ENCODE data around the gene CCL3. TPM values are rescaled to one million over a fixed set of nuclear protein-coding genes. Genes with fewer than 3 reads are reported as not detected.
"Not testable (repeated sequence)": the region's sequence is repeated elsewhere in the genome, so short reads cannot be mapped to it uniquely, and the experiment has no call there.

CCL3 gene
- total RNA-seq, 2 donors from 2014 or later = 7.3 to 42.9 TPM

DNA sequence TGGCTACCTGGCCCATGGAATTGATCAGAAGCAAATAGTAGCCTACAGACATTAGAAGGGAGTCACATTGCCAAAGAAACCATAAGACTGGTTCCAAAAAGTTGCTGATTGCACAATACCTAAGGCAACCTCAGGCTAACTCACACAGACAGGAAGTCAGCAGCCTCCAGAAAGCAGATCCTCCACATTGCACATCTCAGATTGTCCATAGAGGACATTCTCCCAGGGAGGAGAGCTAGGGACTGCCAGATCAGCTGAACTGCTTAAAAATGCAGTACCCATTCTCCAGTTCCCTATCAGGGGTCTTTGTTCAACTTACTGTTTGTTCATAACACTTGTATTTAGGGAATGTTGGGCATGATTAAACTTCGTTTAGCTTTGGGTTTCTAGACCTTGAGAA, 4.2 kb downstream of the CCL3 start:
- no peak for DNase-seq (ENCODE audit: low spot score)
- no peaks in the 10 kb centered on the region for H3K27me3 ChIP-seq (replicated peaks; ENCODE audit: insufficient read depth)
- no peaks in the 10 kb centered on the region for H3K36me3 ChIP-seq
- ATAC-seq (ENCODE audit: insufficient number of reproducible peaks, low FRiP score, low read depth) = no peak
- no peak overlapping the region for H3K27ac ChIP-seq
- TF ChIP-seq, protein P1, sequence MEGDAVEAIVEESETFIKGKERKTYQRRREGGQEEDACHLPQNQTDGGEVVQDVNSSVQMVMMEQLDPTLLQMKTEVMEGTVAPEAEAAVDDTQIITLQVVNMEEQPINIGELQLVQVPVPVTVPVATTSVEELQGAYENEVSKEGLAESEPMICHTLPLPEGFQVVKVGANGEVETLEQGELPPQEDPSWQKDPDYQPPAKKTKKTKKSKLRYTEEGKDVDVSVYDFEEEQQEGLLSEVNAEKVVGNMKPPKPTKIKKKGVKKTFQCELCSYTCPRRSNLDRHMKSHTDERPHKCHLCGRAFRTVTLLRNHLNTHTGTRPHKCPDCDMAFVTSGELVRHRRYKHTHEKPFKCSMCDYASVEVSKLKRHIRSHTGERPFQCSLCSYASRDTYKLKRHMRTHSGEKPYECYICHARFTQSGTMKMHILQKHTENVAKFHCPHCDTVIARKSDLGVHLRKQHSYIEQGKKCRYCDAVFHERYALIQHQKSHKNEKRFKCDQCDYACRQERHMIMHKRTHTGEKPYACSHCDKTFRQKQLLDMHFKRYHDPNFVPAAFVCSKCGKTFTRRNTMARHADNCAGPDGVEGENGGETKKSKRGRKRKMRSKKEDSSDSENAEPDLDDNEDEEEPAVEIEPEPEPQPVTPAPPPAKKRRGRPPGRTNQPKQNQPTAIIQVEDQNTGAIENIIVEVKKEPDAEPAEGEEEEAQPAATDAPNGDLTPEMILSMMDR (IDR thresholded peaks at IDR 0.05) = no peak
- no peaks in the 10 kb centered on the region for H3K4me1 ChIP-seq (ENCODE audit: control insufficient read depth in 1 of 2, low read depth in 2 of 2)
- no peaks in the 10 kb centered on the region for H3K9me3 ChIP-seq
- H3K4me3 ChIP-seq = no peak overlapping the region

DNA sequence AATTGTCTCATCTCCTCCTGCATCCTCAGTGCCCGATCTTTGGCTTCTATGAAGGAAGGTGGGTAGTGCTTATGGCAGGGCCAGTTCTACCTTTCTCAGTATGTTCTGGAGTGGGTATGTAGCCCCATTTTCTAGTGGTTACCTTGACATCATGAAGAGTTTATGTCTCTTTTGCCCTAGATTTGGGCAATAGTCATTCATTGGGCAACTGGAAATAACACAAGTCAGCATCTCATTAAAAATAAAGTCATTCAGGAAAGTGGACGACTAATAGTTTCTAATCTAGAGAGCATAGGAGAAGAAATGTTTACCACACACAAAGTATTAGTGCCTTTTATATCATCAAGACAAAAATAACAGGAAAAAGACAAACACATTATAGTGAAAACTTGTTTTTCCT, 6.3 kb downstream of the CCL3 start:
- H3K4me1 ChIP-seq (ENCODE audit: control insufficient read depth in 1 of 2, low read depth in 2 of 2); H3K9me3 ChIP-seq; DNase-seq (ENCODE audit: low spot score); H3K4me3 ChIP-seq; H3K36me3 ChIP-seq; H3K27me3 ChIP-seq (replicated peaks; ENCODE audit: insufficient read depth); H3K27ac ChIP-seq; ATAC-seq (ENCODE audit: insufficient number of reproducible peaks, low FRiP score, low read depth): not testable (repeated sequence)

DNA sequence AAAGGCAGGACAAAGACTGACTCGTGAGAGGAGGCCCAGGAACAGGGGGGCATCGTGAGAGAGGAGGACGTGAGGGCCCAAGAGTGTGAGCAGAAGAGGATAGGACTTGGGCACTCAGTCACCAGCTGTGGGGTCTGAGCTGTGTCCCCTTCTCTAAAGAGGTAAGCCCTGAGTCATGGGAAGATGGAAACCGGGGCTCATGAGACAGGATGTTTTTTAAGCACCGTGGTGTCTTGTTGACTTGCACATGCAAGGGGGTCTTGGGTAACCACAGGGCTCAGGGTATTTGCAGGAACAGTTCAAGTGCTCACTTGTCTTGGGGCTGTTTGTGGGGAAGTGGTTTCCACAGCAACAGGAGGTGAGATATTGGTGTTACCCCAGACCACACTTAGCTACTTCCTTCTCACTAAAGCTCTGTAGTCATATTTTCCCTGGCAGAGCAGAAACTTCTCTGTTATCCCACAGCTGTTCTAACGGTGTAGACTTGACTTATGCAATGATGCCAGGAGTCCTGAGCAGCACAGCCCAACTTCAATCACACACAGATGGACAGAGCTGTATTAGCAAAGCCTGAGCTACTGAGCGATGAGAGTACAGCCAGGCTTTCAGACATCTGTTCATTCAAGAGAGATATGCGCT, 7.3 kb downstream of the CCL3 start:
- not testable (repeated sequence) for H3K4me1 ChIP-seq (ENCODE audit: control insufficient read depth in 1 of 2, low read depth in 2 of 2); DNase-seq (ENCODE audit: low spot score); H3K27me3 ChIP-seq (replicated peaks; ENCODE audit: insufficient read depth); H3K4me3 ChIP-seq; H3K27ac ChIP-seq; H3K9me3 ChIP-seq; H3K36me3 ChIP-seq; ATAC-seq (ENCODE audit: insufficient number of reproducible peaks, low FRiP score, low read depth)

DNA sequence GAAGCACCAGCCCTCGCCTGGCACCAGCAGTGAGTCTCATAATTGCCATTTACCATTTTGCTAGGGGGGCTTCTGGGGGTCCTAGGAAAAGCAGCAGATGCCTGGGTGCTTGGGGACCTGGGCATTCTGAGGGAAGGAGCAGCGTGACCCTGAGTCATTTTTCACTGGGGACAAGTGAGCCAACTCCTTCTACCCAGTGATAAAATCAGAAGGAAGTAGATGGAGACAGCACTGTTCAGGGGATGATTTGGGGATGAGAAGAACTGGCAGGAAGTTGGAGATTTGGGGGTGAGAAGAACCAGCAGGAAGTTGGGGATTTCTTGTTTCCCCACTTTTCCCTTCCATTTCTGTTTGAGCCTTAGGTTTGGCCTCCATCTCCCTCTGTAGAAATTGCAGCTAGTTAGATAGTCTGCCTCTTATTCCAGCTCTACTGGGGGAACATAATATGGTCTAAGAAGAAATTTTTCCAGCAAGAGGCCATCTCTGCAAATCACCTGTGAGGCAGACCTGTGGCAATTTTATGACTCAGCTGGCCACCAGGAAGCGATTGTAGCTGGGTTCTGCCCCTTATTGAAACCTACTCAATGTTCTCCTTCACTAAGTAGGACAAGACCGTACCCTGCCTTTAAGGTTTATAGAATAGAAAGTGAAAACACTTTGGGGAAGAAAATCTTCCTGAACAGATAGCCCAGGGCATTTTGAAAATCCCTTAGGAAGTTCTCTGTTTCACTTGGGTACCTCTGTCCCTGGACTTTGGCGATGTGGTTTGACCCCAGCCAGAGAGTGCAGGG, 8.1 kb downstream of the CCL3 start:
- not testable (repeated sequence) for H3K27ac ChIP-seq; ATAC-seq (ENCODE audit: insufficient number of reproducible peaks, low FRiP score, low read depth); H3K27me3 ChIP-seq (replicated peaks; ENCODE audit: insufficient read depth); H3K4me1 ChIP-seq (ENCODE audit: control insufficient read depth in 1 of 2, low read depth in 2 of 2); DNase-seq (ENCODE audit: low spot score); H3K36me3 ChIP-seq; H3K4me3 ChIP-seq; H3K9me3 ChIP-seq

DNA sequence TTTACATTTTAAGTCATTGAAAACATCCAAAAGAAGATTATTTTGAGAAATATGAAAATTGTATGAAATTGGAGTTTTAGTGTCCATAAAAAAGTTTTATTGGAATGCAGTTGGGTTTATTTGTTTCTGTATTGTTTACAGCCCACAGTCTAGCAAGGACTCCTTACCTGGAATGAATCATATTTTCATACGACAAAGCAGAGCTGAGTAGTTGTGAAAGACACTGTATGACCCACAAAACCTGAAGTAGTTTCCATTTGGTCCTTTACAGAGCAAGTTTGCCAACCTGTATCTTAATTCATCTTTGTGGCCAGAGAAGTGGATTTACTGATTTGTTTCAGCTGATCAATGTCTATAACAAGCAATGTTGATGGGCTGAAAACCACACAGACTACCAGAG, 15.6 kb downstream of the CCL3 start:
- Histone ChIP-seq H3K4me1 (ENCODE audit: control insufficient read depth in 1 of 2, low read depth in 2 of 2) (no peaks in the 10 kb centered on the region), H3K27ac (no peak overlapping the region), H3K9me3 (peaks cover 2% of the 10 kb centered on the region), H3K4me3 (no peak overlapping the region), H3K27me3 (replicated peaks; ENCODE audit: insufficient read depth) (no peaks in the 10 kb centered on the region), H3K36me3 (no peaks in the 10 kb centered on the region)
- no peak for ATAC-seq (ENCODE audit: insufficient number of reproducible peaks, low FRiP score, low read depth)
- no peak for DNase-seq (ENCODE audit: low spot score)
- TF ChIP-seq, protein P1 (IDR thresholded peaks at IDR 0.05) = no peak

DNA sequence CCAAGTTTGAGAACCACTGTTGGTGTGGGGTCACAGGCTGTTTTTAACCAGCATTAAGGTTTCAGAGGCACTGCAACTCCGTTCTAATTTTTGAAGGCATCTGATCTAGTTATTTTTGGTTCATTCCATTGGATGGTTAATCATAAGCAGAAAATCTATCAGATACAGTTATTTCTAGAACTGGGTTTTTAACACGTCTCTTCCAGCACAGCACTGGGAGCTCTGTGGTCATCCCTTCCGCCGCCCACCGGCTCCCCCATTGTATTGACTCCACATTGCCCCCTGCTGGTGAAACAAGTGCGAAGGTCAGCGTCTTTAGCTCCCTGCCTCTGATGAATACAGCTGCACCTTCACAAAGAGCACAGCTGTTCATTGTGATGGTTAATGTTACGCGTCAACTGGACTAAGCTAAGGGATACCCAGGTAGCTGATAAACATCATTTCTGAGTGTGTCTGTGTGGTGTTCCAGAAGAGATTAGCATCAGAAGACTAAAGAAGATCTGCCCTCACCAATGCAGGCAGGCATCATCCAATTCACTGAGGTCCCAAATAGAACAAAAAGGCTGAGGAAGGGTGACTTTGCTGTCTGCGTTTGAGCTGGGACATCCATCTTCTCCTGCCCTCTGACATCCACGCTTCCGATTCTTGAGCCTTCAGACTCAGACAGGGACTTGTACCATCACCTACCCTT, 17.4 kb downstream of the CCL3 start:
- Histone ChIP-seq H3K27ac (no peak overlapping the region), H3K4me1 (ENCODE audit: control insufficient read depth in 1 of 2, low read depth in 2 of 2) (no peaks in the 10 kb centered on the region), H3K4me3 (no peak overlapping the region), H3K36me3 (no peaks in the 10 kb centered on the region), H3K27me3 (replicated peaks; ENCODE audit: insufficient read depth) (no peaks in the 10 kb centered on the region), H3K9me3 (peaks cover 2% of the 10 kb centered on the region)
- no peak for ATAC-seq (ENCODE audit: insufficient number of reproducible peaks, low FRiP score, low read depth)
- no peak for DNase-seq (ENCODE audit: low spot score)
- TF ChIP-seq, protein P1 (IDR thresholded peaks at IDR 0.05) = peak; percentile 48

Data from thoracic aorta (tissue), 2 donors.